Activated CD4-positive, alpha-beta T cell treated with anti-CD3 and anti-CD28 coated beads, Interleukin-2, Interleukin-6, amounts not matched to agents 100 ng/mL and 50 ng/mL, durations not matched to agents 16 hours and 8 hours (primary cell): ENCODE data around the gene LRP2BP.
"Not testable (repeated sequence)": the region's sequence is repeated elsewhere in the genome, so short reads cannot be mapped to it uniquely, and the experiment has no call there.

ENCODE experiments used
- DNase-seq: peaks from one replicate; pipeline ENCODE4 v3.0.0-alpha.2; 2020

The LRP2BP gene

DNA sequence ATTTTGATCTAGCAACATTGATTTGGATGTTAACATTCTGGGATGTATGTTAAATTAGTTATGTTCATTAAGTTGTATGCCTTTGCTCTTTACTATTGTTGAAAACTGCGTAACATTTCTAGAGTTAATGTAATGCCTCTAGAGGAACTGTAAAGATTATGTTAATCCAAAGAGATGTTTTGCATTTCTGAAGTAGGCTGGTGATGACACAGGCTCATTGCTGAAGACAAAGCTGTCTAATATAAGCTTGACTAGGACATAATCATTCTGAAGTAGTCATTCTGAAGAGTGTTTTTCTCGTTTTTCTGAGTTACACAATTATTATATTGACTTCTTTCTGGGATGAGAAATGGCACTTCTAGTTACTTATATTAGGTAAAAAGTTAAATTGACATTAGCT lies 72.9 kb downstream of the LRP2BP start:
- no peak for DNase-seq

DNA sequence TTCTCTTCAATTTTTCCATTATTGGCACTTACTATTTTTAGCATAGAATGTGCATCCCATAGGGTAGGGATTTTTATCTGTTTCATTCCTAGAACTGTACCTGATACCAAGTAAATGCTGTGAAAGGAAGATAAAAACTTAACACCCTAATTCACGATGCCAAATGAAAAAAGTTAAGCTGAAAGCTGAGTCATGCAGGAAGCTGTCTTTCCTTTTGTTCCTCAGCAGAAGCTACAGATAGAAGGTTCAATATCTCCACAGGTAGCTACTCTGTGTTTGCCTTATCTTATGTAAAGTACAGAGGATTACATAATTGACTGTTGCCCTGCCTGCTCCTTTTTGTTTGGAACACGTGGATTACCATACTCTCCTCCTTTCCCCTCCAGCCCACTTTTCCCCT lies 77.0 kb downstream of the LRP2BP start:
- DNase-seq: peak; percentile 57

DNA sequence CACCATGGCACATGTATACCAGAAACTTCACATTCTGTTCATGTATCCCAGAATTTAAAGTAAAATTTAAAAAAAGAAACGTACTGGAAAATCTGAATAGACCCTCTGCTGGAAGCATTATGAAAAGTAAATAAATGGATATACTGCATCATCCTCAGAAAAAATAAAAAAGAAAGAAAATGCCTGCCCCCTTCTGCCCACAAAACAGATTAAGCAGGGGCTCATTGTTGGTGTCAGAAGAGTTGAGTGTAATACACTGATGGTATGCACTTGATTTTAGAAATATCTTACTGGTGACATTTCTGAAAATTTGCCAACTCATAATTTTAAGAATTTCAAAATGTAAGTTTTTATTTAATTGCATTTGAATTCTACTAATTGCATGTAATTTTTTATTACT lies 77.8 kb downstream of the LRP2BP start:
- no peak for DNase-seq

DNA sequence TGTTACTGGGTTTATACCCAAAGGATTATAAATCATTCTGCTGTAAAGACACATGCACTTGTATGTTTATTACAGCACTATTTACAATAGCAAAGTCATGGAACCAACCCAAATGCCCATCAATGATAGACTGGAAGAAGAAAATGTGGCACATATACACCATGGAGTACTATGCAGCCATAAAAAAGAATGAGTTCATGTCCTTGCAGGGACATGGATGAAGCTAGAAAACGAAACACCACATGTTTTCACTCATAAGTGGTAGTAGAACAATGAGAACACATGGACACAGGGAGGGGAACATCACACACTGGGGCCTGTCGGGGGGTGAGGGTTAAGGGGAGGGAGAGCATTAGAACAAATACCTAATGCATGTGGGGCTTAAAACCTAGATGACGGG lies 78.3 kb downstream of the LRP2BP start:
- DNase-seq: not testable (repeated sequence)
